ENCODE data around the gene CADPS2. TPM values are rescaled to one million over a fixed set of nuclear protein-coding genes. Genes with fewer than 3 reads are reported as not detected.

CADPS2 gene
- total and polyA plus RNA-seq, 2 of the 8 experiments (the other 6 are each of a cell fraction or from before 2014, with no cell fraction given), result 8.9 to 22.3 TPM

GRCh38 chr7:122844191-122844988, 41.9 kb downstream of the CADPS2 start (continued):
- TF ChIP-seq CHD7 (IDR thresholded peaks at IDR 0.05; ENCODE audit: insufficient replicate concordance, low read length) (no peak), KDM5A (IDR thresholded peaks at IDR 0.05; ENCODE audit: low read length) (no peak), GABPA (IDR thresholded peaks at IDR 0.05; ENCODE audit: borderline replicate concordance, insufficient read depth, low read length) (no peak), MAFK (IDR thresholded peaks at IDR 0.05; ENCODE audit: low read depth, low read length) (no peak), ATF3 (IDR thresholded peaks at IDR 0.05; ENCODE audit: insufficient read depth, low read depth, low read length) (no peak), RAD21 (IDR thresholded peaks at IDR 0.05 in 1 of 2, conservative IDR thresholded peaks at IDR 0.05 in 1 of 2; ENCODE audit: low read depth in 2 of 2, low read length in 2 of 2) (no peak), BCL11A (IDR thresholded peaks at IDR 0.05; ENCODE audit: low read depth in 2 of 2, low read length in 2 of 2) (no peak), POLR2AphosphoS5 (IDR thresholded peaks at IDR 0.05; ENCODE audit: low read depth, low read length) (no peak), GTF2F1 (IDR thresholded peaks at IDR 0.05; ENCODE audit: borderline replicate concordance, low read depth, low read length) (no peak)

Data from H1 (cell line).